ENCODE data around the gene CAMTA1.
"Not testable (repeated sequence)": the region's sequence is repeated elsewhere in the genome, so short reads cannot be mapped to it uniquely, and the experiment has no call there.

CAMTA1 gene

GRCh38 chr1:7408771-7409150 is 623.5 kb downstream of the CAMTA1 start:
- in situ Hi-C loops (cut with MboI; ENCODE audit: low sequenced_read_pairs): no loop called here

DNA sequence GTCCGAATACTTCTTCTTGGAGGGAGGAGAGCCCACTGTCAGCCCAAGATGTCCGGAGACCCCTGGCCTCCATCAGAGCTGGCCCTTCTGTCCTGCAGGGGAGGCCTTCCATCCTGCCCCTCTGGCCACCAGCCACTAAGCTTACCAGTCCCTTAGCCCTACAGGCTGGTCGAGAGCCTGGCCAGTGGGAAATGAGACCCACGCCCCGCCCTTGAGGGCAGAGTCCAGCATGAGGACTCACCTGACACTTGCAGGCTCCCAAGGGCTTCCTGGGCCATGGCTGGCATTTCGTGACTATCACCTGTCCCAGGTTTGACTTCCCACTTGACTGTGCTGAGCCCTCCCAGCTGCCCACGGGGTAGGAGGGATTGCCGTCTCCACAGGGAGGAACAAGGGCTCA is 624.0 kb downstream of the CAMTA1 start:
- in situ Hi-C loops (cut with MboI; ENCODE audit: low sequenced_read_pairs): no loop called here

- in situ Hi-C loops (cut with MboI; ENCODE audit: low sequenced_read_pairs): no loop called here
Measured at GRCh38 chr1:7410156-7410555, 624.9 kb downstream of the CAMTA1 start.

DNA sequence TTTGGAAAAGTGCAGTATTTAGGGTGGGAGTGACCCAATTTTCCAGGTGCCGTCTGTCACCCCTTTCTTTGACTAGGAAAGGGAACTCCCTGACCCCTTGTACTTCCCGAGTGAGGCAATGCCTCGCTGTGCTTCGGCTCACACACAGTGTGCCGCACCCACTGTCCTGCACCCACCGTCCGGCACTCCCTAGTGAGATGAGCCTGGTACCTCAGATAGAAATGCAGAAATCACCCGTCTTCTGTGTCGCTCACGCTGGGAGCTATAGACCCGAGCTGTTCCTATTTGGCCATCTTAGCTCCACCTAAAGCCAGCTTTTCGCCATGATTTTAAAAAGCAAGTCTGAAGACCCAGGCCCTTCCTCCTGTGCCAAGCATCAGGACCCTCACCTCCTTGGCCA is 632.4 kb downstream of the CAMTA1 start:
- in situ Hi-C loops (cut with MboI; ENCODE audit: low sequenced_read_pairs): not testable (repeated sequence)

DNA sequence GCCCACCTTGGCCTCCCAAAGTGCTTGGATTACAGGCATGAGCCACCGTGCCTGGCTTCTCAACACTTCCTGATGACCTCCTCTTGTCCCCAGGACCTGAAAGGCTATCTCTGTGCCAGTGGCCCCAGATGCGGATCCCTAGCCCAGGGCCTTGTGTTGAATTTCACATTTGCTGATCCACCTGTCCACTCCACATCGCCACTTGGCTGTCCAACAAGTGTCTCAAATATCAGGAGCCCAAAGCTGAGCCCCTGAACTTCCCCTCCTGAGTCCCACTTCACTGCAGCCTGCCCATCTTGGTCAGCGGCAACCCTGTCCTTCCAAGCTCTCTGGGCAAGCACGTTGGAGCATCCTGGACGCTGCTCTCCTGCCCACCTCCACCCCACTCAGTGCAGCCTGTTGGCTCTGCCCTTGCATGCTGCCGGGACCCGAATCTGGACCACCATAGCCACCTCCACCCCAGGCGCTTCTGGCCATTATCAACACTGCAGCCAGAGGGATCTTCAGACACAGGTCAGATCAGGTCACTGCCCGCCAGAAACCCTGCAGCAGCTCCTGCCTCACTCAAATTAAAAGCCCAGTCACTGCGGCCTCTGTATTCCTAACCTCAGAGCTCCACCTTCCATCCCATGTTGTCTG is 633.3 kb downstream of the CAMTA1 start:
- in situ Hi-C loops (cut with MboI; ENCODE audit: low sequenced_read_pairs): no loop called here

- in situ Hi-C loops (cut with MboI; ENCODE audit: low sequenced_read_pairs): no loop called here
Measured at GRCh38 chr1:7420098-7420445, 634.8 kb downstream of the CAMTA1 start.

- in situ Hi-C loops (cut with MboI; ENCODE audit: low sequenced_read_pairs): no loop called here
Measured at GRCh38 chr1:7420470-7421100, 635.3 kb downstream of the CAMTA1 start.

DNA sequence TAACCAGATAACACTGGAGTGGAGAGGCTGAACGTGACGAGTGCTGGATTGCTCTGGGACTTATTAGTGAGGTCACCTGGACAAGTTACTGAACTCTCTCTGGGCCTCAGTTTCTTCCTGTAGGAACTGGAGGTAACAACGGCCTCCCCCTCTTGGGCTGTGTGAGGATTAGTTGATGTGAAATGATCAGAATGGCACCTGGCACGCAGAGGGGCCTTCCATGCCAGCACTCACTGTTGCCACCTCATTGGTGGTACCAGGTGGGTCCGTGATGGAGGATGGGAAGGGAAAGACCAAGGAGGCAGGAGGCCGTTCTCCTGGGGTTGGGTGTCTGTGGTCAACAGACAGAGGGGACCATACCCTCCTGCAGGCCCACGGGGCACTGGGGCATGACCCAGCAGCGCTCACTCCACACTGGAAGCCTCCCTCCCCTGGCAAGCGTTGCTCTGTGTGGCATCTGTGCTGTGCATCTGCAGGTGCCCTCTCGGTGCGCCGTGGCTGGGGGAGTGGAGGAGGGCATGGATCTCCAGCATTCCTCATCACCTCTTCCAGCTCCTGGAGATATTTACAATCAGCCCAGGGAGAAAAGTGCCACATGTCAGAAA is 636.3 kb downstream of the CAMTA1 start:
- in situ Hi-C loops (cut with MboI; ENCODE audit: low sequenced_read_pairs): no loop called here

DNA sequence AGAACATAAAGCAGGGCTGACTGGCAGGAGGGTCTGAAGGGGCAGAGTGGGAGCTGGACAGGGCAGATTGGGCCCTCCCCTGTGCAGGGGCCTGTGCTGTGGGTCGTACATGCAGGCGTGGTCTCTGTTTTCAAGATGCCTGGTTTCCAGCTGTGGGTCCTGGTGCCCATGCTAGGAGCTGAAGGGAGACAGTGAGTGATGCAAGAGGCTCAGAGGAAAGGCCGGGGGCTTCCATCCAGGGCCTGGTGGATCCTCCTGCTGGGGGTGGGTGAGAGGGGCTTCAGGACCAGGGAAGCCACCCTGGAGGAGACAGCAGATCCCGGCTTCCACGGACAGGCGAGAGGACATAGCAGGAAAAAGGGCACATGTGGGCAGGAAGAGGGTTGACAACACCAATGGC is 636.8 kb downstream of the CAMTA1 start:
- in situ Hi-C loops (cut with MboI; ENCODE audit: low sequenced_read_pairs): no loop called here

DNA sequence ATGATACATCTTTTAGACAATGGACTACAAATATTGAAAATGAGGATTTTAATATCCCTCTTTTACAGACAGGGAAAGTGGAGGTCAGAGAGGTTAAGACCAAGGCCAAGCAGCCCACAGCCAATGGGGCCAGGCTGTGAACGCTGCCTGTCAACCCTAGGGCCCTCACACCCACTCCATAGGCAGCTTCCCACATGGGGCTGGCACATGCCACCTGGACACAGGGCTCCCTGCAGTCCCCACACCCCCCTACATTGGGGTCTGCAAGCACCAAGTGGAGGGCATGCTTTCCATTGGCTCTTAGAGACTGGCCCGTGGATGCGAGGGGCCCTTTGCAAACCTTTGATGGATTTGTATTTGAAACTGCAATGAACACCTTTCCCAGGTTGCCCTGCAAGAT is 637.3 kb downstream of the CAMTA1 start:
- in situ Hi-C loops (cut with MboI; ENCODE audit: low sequenced_read_pairs): no loop called here

DNA sequence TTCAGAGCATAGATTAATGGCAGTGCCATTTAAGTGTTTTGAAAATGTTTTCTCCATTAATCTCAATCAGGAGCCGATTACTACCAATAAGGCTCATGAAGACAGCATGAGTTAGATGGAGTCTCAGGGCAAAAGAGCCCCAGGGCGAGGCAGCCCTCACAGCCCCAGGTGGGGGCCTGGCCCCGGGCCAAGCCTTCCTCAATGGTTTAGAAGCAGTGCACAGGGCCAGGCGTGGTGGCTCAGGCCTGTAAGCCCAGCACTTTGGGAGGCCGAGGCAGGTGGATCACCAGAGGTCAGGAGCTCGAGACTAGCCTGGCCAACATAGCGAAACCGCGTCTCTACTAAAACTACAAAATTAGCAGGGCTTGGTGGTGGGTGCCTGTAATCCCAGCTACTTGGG is 637.7 kb downstream of the CAMTA1 start:
- in situ Hi-C loops (cut with MboI; ENCODE audit: low sequenced_read_pairs): no loop called here

GRCh38 chr1:7424352-7424890 is 639.2 kb downstream of the CAMTA1 start:
- in situ Hi-C loops (cut with MboI; ENCODE audit: low sequenced_read_pairs): no loop called here

DNA sequence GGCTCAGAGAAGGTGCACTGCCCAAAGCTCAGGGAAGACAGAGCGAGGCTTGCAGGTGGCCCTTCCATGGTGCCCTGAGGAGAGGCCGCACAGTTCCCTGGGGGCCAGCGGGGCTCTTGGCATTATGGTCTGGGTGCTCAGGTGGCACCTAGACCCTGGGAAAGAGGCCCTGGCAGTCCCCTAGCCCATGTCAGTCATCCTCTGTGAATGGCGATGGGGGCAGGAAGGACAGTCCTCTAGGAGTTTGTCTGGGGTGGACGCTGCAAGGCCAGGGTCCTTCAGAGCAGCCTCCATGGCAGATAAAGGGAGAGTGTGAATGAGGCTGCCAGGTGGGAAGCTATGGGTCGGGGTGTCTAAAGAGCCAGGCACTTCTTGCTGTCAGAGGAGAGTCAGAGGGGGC is 640.0 kb downstream of the CAMTA1 start:
- in situ Hi-C loops (cut with MboI; ENCODE audit: low sequenced_read_pairs): no loop called here

- in situ Hi-C loops (cut with MboI; ENCODE audit: low sequenced_read_pairs): no loop called here
Measured at GRCh38 chr1:7425771-7426170, 640.5 kb downstream of the CAMTA1 start.

GRCh38 chr1:7426780-7427604 is 641.7 kb downstream of the CAMTA1 start:
- in situ Hi-C loops (cut with MboI; ENCODE audit: low sequenced_read_pairs): no loop called here

- in situ Hi-C loops (cut with MboI; ENCODE audit: low sequenced_read_pairs): no loop called here
Measured at GRCh38 chr1:7427605-7428300, 642.5 kb downstream of the CAMTA1 start.

DNA sequence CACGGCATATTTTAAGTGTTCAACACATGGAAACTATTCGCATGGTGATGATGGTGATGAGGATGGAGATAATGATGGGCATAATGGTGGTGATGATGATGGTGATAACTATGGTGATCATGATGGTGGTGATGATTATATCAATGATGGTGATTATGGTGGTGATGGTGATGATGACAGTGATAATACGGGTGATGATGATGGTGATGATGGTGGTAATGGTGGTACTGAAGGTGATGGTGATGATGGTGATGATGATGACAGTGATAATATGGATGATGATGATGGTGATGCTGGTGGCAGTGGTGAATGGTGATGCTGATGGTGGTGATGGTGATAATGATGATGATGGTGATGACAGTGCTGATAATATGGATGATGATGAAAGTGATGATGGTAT is 644.0 kb downstream of the CAMTA1 start:
- in situ Hi-C loops (cut with MboI; ENCODE audit: low sequenced_read_pairs): no loop called here

DNA sequence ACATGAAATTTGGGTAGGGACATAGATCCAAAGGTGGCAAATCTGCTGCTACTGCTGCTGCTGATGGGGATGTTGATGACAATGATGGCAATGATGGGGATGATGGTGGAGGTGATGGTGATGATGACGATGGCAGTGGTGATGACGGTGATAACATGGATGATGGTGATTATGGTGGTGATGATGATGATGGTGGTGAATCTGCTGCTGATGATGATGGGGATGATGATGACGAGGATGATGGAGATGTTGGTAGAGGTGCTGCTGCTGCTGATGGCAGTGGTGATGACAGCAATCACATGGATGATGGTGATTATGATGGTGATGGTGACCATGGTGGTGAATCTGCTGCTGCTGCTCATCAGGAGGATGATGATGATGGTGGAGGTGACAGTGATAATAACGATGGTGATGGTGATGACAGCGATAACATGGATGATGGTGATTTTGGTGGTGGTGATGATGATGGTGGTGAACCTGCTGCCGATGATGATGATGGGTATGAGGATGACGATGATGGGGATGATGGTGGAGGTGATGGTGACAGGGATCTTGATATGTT is 644.9 kb downstream of the CAMTA1 start:
- in situ Hi-C loops (cut with MboI; ENCODE audit: low sequenced_read_pairs): no loop called here

DNA sequence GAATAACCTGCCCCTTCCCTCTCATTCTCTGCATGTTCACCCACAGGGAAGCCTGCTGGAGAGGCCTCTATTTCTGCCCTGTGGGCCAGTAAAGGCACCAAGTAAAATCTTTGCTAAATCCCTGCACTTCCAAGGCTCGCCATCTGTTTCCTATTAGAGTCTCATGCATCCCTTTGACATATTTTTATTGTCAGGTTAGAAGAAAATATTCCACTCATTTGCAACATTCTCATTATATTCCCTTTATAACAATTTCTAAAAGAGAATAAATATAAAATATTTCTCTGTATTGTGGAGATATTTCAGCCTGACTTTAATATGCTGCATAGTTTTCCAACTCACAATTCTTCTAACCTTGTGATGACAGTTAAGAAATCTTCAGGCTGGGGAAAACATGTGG is 645.4 kb downstream of the CAMTA1 start:
- in situ Hi-C loops (cut with MboI; ENCODE audit: low sequenced_read_pairs): no loop called here

DNA sequence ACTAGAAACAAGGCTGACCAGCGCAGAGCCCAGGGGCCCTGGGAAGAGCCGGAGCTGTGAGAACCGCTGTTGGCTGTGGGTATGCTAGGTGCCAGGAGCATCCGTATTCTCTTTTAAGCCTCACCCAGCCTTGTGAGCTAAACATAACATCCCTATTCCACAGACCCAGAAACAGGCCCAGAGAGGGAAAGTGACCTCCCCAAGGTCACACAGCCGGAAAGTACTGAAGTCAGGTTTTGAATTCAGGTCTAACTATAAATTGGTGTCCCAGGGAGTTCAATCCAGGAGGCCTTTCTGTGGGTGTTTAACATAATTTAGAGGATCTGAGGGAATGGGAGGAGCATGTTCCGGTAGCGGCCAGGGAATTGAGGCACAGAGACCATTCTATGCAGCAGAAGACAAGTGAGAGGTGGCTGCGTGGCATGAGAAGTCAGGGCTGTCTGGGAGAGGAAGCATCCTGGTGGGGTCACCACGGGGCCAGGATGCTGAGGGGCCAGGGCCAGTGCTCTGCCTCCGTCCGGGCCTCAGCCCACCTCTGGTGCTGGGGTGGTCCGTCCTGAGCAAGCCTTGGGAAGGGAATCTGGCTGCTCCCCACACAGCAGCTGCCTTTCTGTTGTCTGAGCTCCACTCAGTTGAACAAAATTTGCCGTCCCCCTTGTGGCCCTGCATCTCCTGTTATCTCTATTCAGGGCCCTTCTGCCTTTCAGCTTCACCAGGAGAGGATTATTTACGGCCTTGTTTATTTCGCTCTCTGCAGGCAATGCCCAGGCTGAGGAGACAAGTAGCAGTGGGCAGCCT is 647.0 kb downstream of the CAMTA1 start:
- in situ Hi-C loops (cut with MboI; ENCODE audit: low sequenced_read_pairs): no loop called here

All from HL-60/S4 treated with retinoic acid at 250 ng/mL for 4 days and 3 days (cell line).